Upper lobe of left lung (tissue), 4 donors: ENCODE data around the gene GRIK3.

Experiments
- EP300 ChIP-seq, 4 donors: sonication (generic); formaldehyde crosslinking; IDR thresholded peaks; one replicate each; pipeline ENCODE4 v1.5.1; 2017; ENCODE audit warnings: antibody characterized with exemption in 4 of 4, control low read depth in 2 of 4
- POLR2A ChIP-seq, 4 donors: fragments of 450-650 bp; IDR thresholded peaks; one replicate each; pipeline ENCODE4 v1.5.1; 2016 to 2017; ENCODE audit warnings: antibody characterized with exemption in 4 of 4, mild to moderate bottlenecking in 2 of 4
- POLR2AphosphoS5 ChIP-seq, 2 donors: sonication (generic); formaldehyde crosslinking; IDR thresholded peaks; one replicate each; pipeline ENCODE4 v1.5.1; 2017; ENCODE audit warnings: antibody characterized with exemption in 2 of 2
- TF ChIP-seq, protein P1 (sequence below), 6 experiments: fragments of 450-650 bp in 4 of 6; fragments of 200-600 bp in 2 of 6; sonication (generic) in 2 of 6; IDR thresholded peaks; one replicate each; pipeline ENCODE4 v1.5.1; 2016 to 2019; ENCODE audit warnings: antibody characterized with exemption in 6 of 6

DNA sequence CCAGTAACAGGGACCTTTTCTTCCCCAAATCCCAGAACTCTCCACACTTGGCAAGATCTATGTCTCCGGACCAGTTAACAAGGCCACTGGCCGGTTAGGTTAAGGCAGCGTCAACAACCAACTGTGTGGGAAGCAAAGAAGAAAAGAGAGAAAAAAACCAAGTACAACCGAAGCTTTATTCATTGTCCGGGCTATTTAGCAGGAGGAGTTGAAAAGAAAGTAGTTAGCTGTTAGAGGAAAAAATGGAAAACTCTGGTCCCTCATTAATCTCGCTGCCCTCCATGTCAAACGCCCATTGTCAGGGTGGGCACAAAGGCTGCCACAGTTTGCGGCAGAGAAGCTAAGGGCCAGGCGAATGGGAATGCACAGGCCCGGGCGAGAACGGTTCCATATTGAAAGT is 49.3 kb upstream of the GRIK3 start:
- TF ChIP-seq POLR2A (IDR thresholded peaks at IDR 0.05) (no peak), EP300 (IDR thresholded peaks at IDR 0.05) (no peak), POLR2AphosphoS5 (IDR thresholded peaks at IDR 0.05) (no peak)
- TF ChIP-seq, protein P1, sequence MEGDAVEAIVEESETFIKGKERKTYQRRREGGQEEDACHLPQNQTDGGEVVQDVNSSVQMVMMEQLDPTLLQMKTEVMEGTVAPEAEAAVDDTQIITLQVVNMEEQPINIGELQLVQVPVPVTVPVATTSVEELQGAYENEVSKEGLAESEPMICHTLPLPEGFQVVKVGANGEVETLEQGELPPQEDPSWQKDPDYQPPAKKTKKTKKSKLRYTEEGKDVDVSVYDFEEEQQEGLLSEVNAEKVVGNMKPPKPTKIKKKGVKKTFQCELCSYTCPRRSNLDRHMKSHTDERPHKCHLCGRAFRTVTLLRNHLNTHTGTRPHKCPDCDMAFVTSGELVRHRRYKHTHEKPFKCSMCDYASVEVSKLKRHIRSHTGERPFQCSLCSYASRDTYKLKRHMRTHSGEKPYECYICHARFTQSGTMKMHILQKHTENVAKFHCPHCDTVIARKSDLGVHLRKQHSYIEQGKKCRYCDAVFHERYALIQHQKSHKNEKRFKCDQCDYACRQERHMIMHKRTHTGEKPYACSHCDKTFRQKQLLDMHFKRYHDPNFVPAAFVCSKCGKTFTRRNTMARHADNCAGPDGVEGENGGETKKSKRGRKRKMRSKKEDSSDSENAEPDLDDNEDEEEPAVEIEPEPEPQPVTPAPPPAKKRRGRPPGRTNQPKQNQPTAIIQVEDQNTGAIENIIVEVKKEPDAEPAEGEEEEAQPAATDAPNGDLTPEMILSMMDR (IDR thresholded peaks at IDR 0.05) = no peak
